K562 (cell line): ENCODE data around the gene OCSTAMP. TPM values are rescaled to one million over a fixed set of nuclear protein-coding genes. Genes with fewer than 3 reads are reported as not detected.

Experiments used
- ATAC-seq: fragments of 200-7000 bp; cut with Tn5 transposase; 3 replicates; pipeline ENCODE4 v1.9.1; 2020; ENCODE audit warnings: moderate library complexity
- BruUV-seq: library from RNA; stranded (reverse); fragments of 400-500 nt; replicated peaks from 2 replicates; lab custom pipeline; 2021; lab: Mats Ljungman, UMichigan
- CTCF ChIA-PET: fragments of 300-600 bp; formaldehyde crosslinking; extraction: SDS; loops from one replicate; lab custom pipeline; 2021; ENCODE audit warnings: low intra/inter-chr PET ratio; lab: Yijun Ruan, JAX
- POLR2A ChIA-PET: fragments of 300-600, 350-650 bp; sonication (Branson Sonifier 250); formaldehyde crosslinking; extraction: SDS; loops from one replicate; lab custom pipeline; 2021; ENCODE audit warnings: antibody characterized with exemption, inconsistent platforms; lab: Yijun Ruan, JAX
- DNase-seq, 4 experiments: peaks; one replicate each; pipeline versions ENCODE4 v3.0.0 to v3.0.0-alpha.2; 2011 to 2018; ENCODE audit warnings: low spot score in 3 of 4, mixed read lengths in 3 of 4; ENCODE audit errors: extremely low read depth in 1 of 4
- FAIRE-seq: peaks from 2 replicates; lab custom pipeline; 2011; peaks lifted over from hg19 to GRCh38; lab: Jason Lieb, UNC
- H2AFZ ChIP-seq: 2 replicates; pipeline ENCODE4 v1.6.0; 2011; ENCODE audit warnings: low read depth, low read length, control low read depth, inconsistent platforms
- H3K27ac ChIP-seq: fragments of 200-600 bp; 3 replicates; pipeline ENCODE4 v1.8.0; 2011; ENCODE audit warnings: low read depth, mild to moderate bottlenecking, control low read depth, inconsistent platforms, low read length, moderate library complexity, mixed read lengths; ENCODE audit errors: extremely low read depth
- H3K27me3 ChIP-seq, 2 experiments: fragments of 300-600 bp in 1 of 2; 2 replicates in 1 of 2; 3 replicates in 1 of 2; pipeline versions ENCODE4 v1.6.0 to v1.8.0; 2011; ENCODE audit warnings: inconsistent platforms in 2 of 2, low read length in 2 of 2, mild to moderate bottlenecking in 1 of 2, mixed read lengths in 1 of 2, moderate library complexity in 1 of 2; ENCODE audit not compliant: control insufficient read depth in 2 of 2, insufficient read depth in 2 of 2
- H3K36me3 ChIP-seq: fragments of 300-600 bp; 3 replicates; pipeline ENCODE4 v1.8.0; 2011; ENCODE audit warnings: mild to moderate bottlenecking, low read length, inconsistent platforms; ENCODE audit not compliant: control insufficient read depth, insufficient read depth
- H3K4me1 ChIP-seq, 2 experiments: fragments of 200-600 bp in 1 of 2; replicated peaks in 1 of 2; 2 replicates in 1 of 2; 3 replicates in 1 of 2; pipeline versions ENCODE4 v1.5.1 to v1.8.0; 2011; ENCODE audit warnings: inconsistent platforms in 2 of 2, low read length in 2 of 2, mild to moderate bottlenecking in 1 of 2, mixed read lengths in 1 of 2, moderate library complexity in 1 of 2; ENCODE audit not compliant: control insufficient read depth in 2 of 2, insufficient read depth in 2 of 2
- H3K4me2 ChIP-seq: 2 replicates; pipeline ENCODE4 v1.6.1; 2011; ENCODE audit warnings: low read length, control low read depth, inconsistent platforms, mixed read lengths; ENCODE audit not compliant: insufficient read depth
- H3K4me3 ChIP-seq: fragments of 200-600 bp; sonication (generic), shearing (Covaris generic); 2 replicates; pipeline ENCODE4 v1.5.1; 2016; ENCODE audit warnings: control low read depth, inconsistent platforms
- H3K79me2 ChIP-seq: fragments of 200-600 bp; 3 replicates; pipeline ENCODE4 v1.8.0; 2011; ENCODE audit warnings: low read length, inconsistent platforms; ENCODE audit not compliant: control insufficient read depth, insufficient read depth
- H3K9ac ChIP-seq, 2 experiments: 2 replicates each; pipeline versions ENCODE4 v1.6.0 to v1.6.1; 2011; ENCODE audit warnings: low read depth in 2 of 2, low read length in 2 of 2, control low read depth in 1 of 2, inconsistent platforms in 1 of 2, mild to moderate bottlenecking in 1 of 2, mixed read lengths in 1 of 2; ENCODE audit not compliant: insufficient read depth in 1 of 2
- H3K9me1 ChIP-seq: one replicate; pipeline ENCODE4 v1.6.0; 2011; ENCODE audit warnings: inconsistent platforms, mild to moderate bottlenecking, low read length, moderate library complexity; ENCODE audit not compliant: control insufficient read depth, insufficient read depth
- H3K9me3 ChIP-seq: replicated peaks from 2 replicates; pipeline ENCODE4 v1.5.1; 2011; ENCODE audit warnings: low read depth, low read length, inconsistent platforms; ENCODE audit not compliant: control insufficient read depth, insufficient read depth
- H4K20me1 ChIP-seq: replicated peaks from 2 replicates; pipeline ENCODE4 v1.6.1; 2011; ENCODE audit warnings: low read length, inconsistent platforms, mixed read lengths; ENCODE audit not compliant: control insufficient read depth, insufficient read depth
- PCBP1 ChIP-seq: fragments of 200-400 bp; formaldehyde crosslinking; IDR thresholded peaks from 2 replicates; pipeline ENCODE4 v1.6.1; 2018; ENCODE audit warnings: mild to moderate bottlenecking, low read depth, low read length; ENCODE audit not compliant: poor library complexity, severe bottlenecking
- PTBP1 ChIP-seq: fragments of 200-400 bp; formaldehyde crosslinking; IDR thresholded peaks from 2 replicates; pipeline ENCODE4 v1.6.1; 2017; ENCODE audit warnings: low read depth, low read length
- RUNX1 ChIP-seq: sonication (generic); IDR thresholded peaks from 2 replicates; pipeline ENCODE4 v1.6.1; 2016; ENCODE audit warnings: antibody characterized with exemption, low read depth
- SLC30A9 ChIP-seq: fragments of 250-450 bp; sonication (Bioruptor Pico); IDR thresholded peaks from 2 replicates; pipeline ENCODE4 v1.8.0; 2022; ENCODE audit warnings: mild to moderate bottlenecking, moderate library complexity
- ZC3H11A ChIP-seq: IDR thresholded peaks from 2 replicates; pipeline ENCODE4 v1.6.1; 2012; ENCODE audit warnings: low read depth, low read length, improper control_type of control experiment
- ZNF197 ChIP-seq: fragments of 200-800 bp; sonication (Bioruptor generic); IDR thresholded peaks from 2 replicates; pipeline ENCODE4 v1.6.1; 2016; ENCODE audit warnings: low read depth, missing genetic modification characterization, missing compliant biosample characterization
- WGBS: fragments of 100-300 bp; shearing (Covaris generic); methylation state at CpG from one replicate; pipeline ENCODE4 v1.1.6; 2016; ENCODE audit warnings: low coverage, mixed read lengths; ENCODE audit not compliant: insufficient coverage; ENCODE audit errors: missing lambda C conversion rate; 5-methylcytosine and 5-hydroxymethylcytosine counted together
- in situ Hi-C: fragments of 300-500 bp; cut with MboI; formaldehyde crosslinking; loops from 4 replicates; pipeline ENCODE4 v1.15.0; 2018; ENCODE audit warnings: inconsistent platforms, mixed read lengths
- intact Hi-C: fragments of 100-400 bp; cut with micrococcal nuclease; formaldehyde crosslinking; loops from 2 replicates; pipeline ENCODE4 v1.14.2; 2022
- polyA plus RNA-seq, 8 experiments: library from polyadenylated mRNA; depleted of rRNA in 4 of 8; stranded (reverse) in 5 of 8; unstranded in 3 of 8; fragments of >200 nt; fragmentation: Nextera tagmentation in 2 of 8; fragmentation: Illumina TruSeq in 1 of 8; extraction: Ambion mirVana in 2 of 8; extraction: Trizol in 1 of 8; gene quantifications; 2 replicates each; pipeline versions ENCODE4 v1.2.1 to v1.2.3, GENCODE V29; 2011 to 2014; ENCODE audit warnings: inconsistent platforms in 1 of 8, missing spikeins in 1 of 8
- total RNA-seq, 7 experiments: library from RNA; depleted of rRNA in 6 of 7; stranded (reverse); fragments of >200 nt in 6 of 7; fragmentation: Illumina TruSeq in 2 of 7; extraction: Trizol in 2 of 7; gene quantifications; 2 replicates each; pipeline versions ENCODE4 v1.2.1 to v1.2.3, GENCODE V29; 2011 to 2021; ENCODE audit warnings: low replicate concordance in 1 of 7
- TF ChIP-seq, protein P1 (sequence below): fragments of 250-450 bp; sonication (Bioruptor Pico); IDR thresholded peaks from 2 replicates; pipeline ENCODE4 v1.5.1; 2021; ENCODE audit warnings: mild to moderate bottlenecking
- TF ChIP-seq, protein P2 (sequence below): fragments of 250-450 bp; sonication (Bioruptor Pico); IDR thresholded peaks from 2 replicates; pipeline ENCODE4 v1.4.0; 2020

OCSTAMP gene
- total and polyA plus RNA-seq, 9 of the 15 experiments (the other 6 are each of a cell fraction or from before 2014, with no cell fraction given), result not detected

DNA sequence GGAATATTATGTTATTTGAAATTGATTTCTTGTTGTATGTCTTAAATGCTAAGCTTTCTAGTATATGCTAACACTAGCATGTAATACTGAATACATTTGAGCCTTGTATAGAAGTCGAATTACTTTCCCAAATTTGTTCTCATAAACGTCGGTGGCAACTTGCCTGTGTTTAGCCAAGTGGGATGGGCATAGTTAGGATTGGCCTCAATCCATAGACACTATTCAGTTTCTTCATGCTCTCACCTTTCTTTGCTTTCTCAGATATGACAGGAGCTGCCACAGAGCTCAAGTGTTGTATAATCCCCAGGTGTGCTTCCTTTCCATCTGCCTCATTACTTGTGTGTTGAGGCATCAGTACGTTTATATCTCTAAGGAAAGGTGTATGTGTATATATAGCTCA lies 56.4 kb downstream of the OCSTAMP start (continued):
- TF ChIP-seq, protein P1, sequence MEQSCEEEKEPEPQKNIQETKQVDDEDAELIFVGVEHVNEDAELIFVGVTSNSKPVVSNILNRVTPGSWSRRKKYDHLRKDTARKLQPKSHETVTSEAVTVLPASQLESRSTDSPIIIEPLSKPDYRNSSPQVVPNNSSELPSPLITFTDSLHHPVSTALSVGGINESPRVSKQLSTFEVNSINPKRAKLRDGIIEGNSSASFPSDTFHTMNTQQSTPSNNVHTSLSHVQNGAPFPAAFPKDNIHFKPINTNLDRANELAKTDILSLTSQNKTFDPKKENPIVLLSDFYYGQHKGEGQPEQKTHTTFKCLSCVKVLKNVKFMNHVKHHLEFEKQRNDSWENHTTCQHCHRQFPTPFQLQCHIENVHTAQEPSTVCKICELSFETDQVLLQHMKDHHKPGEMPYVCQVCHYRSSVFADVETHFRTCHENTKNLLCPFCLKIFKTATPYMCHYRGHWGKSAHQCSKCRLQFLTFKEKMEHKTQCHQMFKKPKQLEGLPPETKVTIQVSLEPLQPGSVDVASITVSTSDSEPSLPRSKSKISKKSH (CRISPR knock-in tag), result no peak
- TF ChIP-seq SLC30A9 (CRISPR knock-in tag) (no peak), PCBP1 (no peak), RUNX1 (no peak), ZNF197 (CRISPR knock-in tag) (no peak), ZC3H11A (no peak), PTBP1 (no peak)
- TF ChIP-seq, all 486 proteins: peak for 0

DNA sequence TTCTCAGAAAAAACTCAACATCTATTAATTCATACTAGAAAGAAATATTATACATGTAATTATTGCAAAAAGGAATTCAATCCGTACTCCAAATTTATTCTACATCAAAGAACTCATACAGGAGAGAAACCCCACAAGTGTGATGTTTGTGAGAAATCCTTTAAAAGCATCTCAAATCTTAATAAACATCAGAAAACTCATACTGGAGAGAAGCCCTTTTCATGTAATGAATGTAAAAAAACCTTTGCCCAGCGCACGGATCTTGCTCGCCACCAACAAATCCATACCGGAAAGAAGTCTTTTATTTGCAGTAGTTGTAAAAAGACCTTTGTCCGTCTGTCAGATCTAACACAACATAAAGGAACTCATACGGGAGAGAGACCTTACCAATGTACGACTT lies 59.1 kb downstream of the OCSTAMP start:
- no peaks in the 10 kb centered on the region for H3K79me2 ChIP-seq
- peaks cover 3 to 7% of the 10 kb centered on the region in 2 experiments; a peak in 4 of 5 replicates for H3K27me3 ChIP-seq
- intact Hi-C loops, result no loop called here
- no peak for FAIRE-seq
- 2% methylated on average over 8 of the region's 8 CpGs for WGBS
- H3K4me3 ChIP-seq, result no peak overlapping the region
- no peak overlapping the region for H3K9ac ChIP-seq
- H2AFZ ChIP-seq, result no peak overlapping the region
- POLR2A ChIA-PET, result no interaction called here
- no TSS peak for BruUV-seq
- no peak overlapping the region for H3K4me2 ChIP-seq
- H3K4me1 ChIP-seq, result no peaks in the 10 kb centered on the region
- no peaks in the 10 kb centered on the region for H3K9me1 ChIP-seq
- CTCF ChIA-PET, result no interaction called here
- H3K9me3 ChIP-seq, result no peaks in the 10 kb centered on the region
- no peak overlapping the region for H3K27ac ChIP-seq
- TF ChIP-seq, protein P2, sequence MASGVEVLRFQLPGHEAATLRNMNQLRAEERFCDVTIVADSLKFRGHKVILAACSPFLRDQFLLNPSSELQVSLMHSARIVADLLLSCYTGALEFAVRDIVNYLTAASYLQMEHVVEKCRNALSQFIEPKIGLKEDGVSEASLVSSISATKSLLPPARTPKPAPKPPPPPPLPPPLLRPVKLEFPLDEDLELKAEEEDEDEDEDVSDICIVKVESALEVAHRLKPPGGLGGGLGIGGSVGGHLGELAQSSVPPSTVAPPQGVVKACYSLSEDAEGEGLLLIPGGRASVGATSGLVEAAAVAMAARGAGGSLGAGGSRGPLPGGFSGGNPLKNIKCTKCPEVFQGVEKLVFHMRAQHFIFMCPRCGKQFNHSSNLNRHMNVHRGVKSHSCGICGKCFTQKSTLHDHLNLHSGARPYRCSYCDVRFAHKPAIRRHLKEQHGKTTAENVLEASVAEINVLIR, result no peak
- ATAC-seq, result no peak
- no peak for DNase-seq
- in situ Hi-C loops, result no loop called here
- H3K36me3 ChIP-seq, result no peaks in the 10 kb centered on the region
- H4K20me1 ChIP-seq, result no peaks in the 10 kb centered on the region

Other genes starting within 250 kb of the OCSTAMP start
- not detected in 2 replicates for gene CDH22, start 242.2 kb downstream of the OCSTAMP start, total RNA-seq (2014; rRNA removed)
- not detected in 2 replicates for gene CDH22, start 242.2 kb downstream of the OCSTAMP start, total RNA-seq (2014; rRNA removed; fragmentation: Illumina TruSeq; extraction: Trizol)
- not detected in 2 replicates for gene CDH22, start 242.2 kb downstream of the OCSTAMP start, total RNA-seq (2015; rRNA removed; fragmentation: Illumina TruSeq; extraction: Trizol)
- 0.07 TPM in 1 of 2 replicates, not detected in the other for gene CDH22, start 242.2 kb downstream of the OCSTAMP start, total RNA-seq (2021)
- not detected in 2 replicates for gene CDH22, start 242.2 kb downstream of the OCSTAMP start, polyA plus RNA-seq (2011; rRNA removed)
- not detected in 2 replicates for gene CDH22, start 242.2 kb downstream of the OCSTAMP start, polyA plus RNA-seq (2014; fragmentation: Illumina TruSeq; extraction: Trizol)
- not detected for gene CDH22, start 242.2 kb downstream of the OCSTAMP start, polyA plus RNA-seq (2014; fragmentation: Nextera tagmentation; extraction: Ambion mirVana)
- 0.08 TPM in 1 of 2 replicates, not detected in the other for gene CDH22, start 242.2 kb downstream of the OCSTAMP start, polyA plus RNA-seq (2014; rRNA removed)
- 7.5 and 10.5 TPM in 2 replicates for gene ELMO2, start 144.0 kb downstream of the OCSTAMP start, total RNA-seq (2014; rRNA removed)
- 10.2 and 10.6 TPM in 2 replicates for gene ELMO2, start 144.0 kb downstream of the OCSTAMP start, total RNA-seq (2014; rRNA removed; fragmentation: Illumina TruSeq; extraction: Trizol)
- 14.3 and 16.8 TPM in 2 replicates for gene ELMO2, start 144.0 kb downstream of the OCSTAMP start, total RNA-seq (2015; rRNA removed; fragmentation: Illumina TruSeq; extraction: Trizol)
- gene ELMO2, start 144.0 kb downstream of the OCSTAMP start, total RNA-seq (2021), result 16.5 and 19.6 TPM in 2 replicates
- 16.4 and 17.6 TPM in 2 replicates for gene ELMO2, start 144.0 kb downstream of the OCSTAMP start, polyA plus RNA-seq (2011; rRNA removed)
- gene ELMO2, start 144.0 kb downstream of the OCSTAMP start, polyA plus RNA-seq (2014; fragmentation: Illumina TruSeq; extraction: Trizol), result 16.4 and 21.5 TPM in 2 replicates
- gene ELMO2, start 144.0 kb downstream of the OCSTAMP start, polyA plus RNA-seq (2014; fragmentation: Nextera tagmentation; extraction: Ambion mirVana), result 10 to 100 TPM in 1 of 2 experiments, 1 to 10 TPM in 1; 8.8 to 15.9 TPM
- 12.2 and 14.8 TPM in 2 replicates for gene ELMO2, start 144.0 kb downstream of the OCSTAMP start, polyA plus RNA-seq (2014; rRNA removed)
- gene ZNF334, start 37.1 kb downstream of the OCSTAMP start, total RNA-seq (2014; rRNA removed), result 0.12 and 0.27 TPM in 2 replicates
- 0.22 and 0.29 TPM in 2 replicates for gene ZNF334, start 37.1 kb downstream of the OCSTAMP start, total RNA-seq (2014; rRNA removed; fragmentation: Illumina TruSeq; extraction: Trizol)
- 0.22 and 0.23 TPM in 2 replicates for gene ZNF334, start 37.1 kb downstream of the OCSTAMP start, total RNA-seq (2015; rRNA removed; fragmentation: Illumina TruSeq; extraction: Trizol)
- 0.24 and 0.34 TPM in 2 replicates for gene ZNF334, start 37.1 kb downstream of the OCSTAMP start, total RNA-seq (2021)
- gene ZNF334, start 37.1 kb downstream of the OCSTAMP start, polyA plus RNA-seq (2011; rRNA removed), result 0.05 and 0.06 TPM in 2 replicates
- 0.21 TPM in 2 replicates for gene ZNF334, start 37.1 kb downstream of the OCSTAMP start, polyA plus RNA-seq (2014; fragmentation: Illumina TruSeq; extraction: Trizol)
- gene ZNF334, start 37.1 kb downstream of the OCSTAMP start, polyA plus RNA-seq (2014; fragmentation: Nextera tagmentation; extraction: Ambion mirVana), result under 1 TPM in 1 of 2 experiments, not detected in 1; 0.08 TPM
- 0.19 and 0.21 TPM in 2 replicates for gene ZNF334, start 37.1 kb downstream of the OCSTAMP start, polyA plus RNA-seq (2014; rRNA removed)
- 9.9 and 10.0 TPM in 2 replicates for gene SLC13A3, start 100.8 kb upstream of the OCSTAMP start, total RNA-seq (2014; rRNA removed)
- 8.5 and 8.8 TPM in 2 replicates for gene SLC13A3, start 100.8 kb upstream of the OCSTAMP start, total RNA-seq (2014; rRNA removed; fragmentation: Illumina TruSeq; extraction: Trizol)
- gene SLC13A3, start 100.8 kb upstream of the OCSTAMP start, total RNA-seq (2015; rRNA removed; fragmentation: Illumina TruSeq; extraction: Trizol), result 6.4 and 7.1 TPM in 2 replicates
- 14.9 and 16.4 TPM in 2 replicates for gene SLC13A3, start 100.8 kb upstream of the OCSTAMP start, total RNA-seq (2021)
- 8.5 and 11.2 TPM in 2 replicates for gene SLC13A3, start 100.8 kb upstream of the OCSTAMP start, polyA plus RNA-seq (2011; rRNA removed)
- 15.0 and 15.7 TPM in 2 replicates for gene SLC13A3, start 100.8 kb upstream of the OCSTAMP start, polyA plus RNA-seq (2014; fragmentation: Illumina TruSeq; extraction: Trizol)
- 1 to 10 TPM; 5.5 to 7.3 TPM for gene SLC13A3, start 100.8 kb upstream of the OCSTAMP start, polyA plus RNA-seq (2014; fragmentation: Nextera tagmentation; extraction: Ambion mirVana)
- gene SLC13A3, start 100.8 kb upstream of the OCSTAMP start, polyA plus RNA-seq (2014; rRNA removed), result 7.9 and 9.1 TPM in 2 replicates
- gene TP53RK, start 138.8 kb upstream of the OCSTAMP start, total RNA-seq (2014; rRNA removed), result 35.1 and 43.5 TPM in 2 replicates
- gene TP53RK, start 138.8 kb upstream of the OCSTAMP start, total RNA-seq (2014; rRNA removed; fragmentation: Illumina TruSeq; extraction: Trizol), result 17.2 and 18.4 TPM in 2 replicates
- 16.7 and 18.0 TPM in 2 replicates for gene TP53RK, start 138.8 kb upstream of the OCSTAMP start, total RNA-seq (2015; rRNA removed; fragmentation: Illumina TruSeq; extraction: Trizol)
- 12.9 and 16.4 TPM in 2 replicates for gene TP53RK, start 138.8 kb upstream of the OCSTAMP start, total RNA-seq (2021)
- gene TP53RK, start 138.8 kb upstream of the OCSTAMP start, polyA plus RNA-seq (2011; rRNA removed), result 14.4 and 18.3 TPM in 2 replicates
- gene TP53RK, start 138.8 kb upstream of the OCSTAMP start, polyA plus RNA-seq (2014; fragmentation: Illumina TruSeq; extraction: Trizol), result 10.7 and 13.2 TPM in 2 replicates
- gene TP53RK, start 138.8 kb upstream of the OCSTAMP start, polyA plus RNA-seq (2014; fragmentation: Nextera tagmentation; extraction: Ambion mirVana), result 1 to 10 TPM; 2.9 to 4.2 TPM
- 18.5 and 24.8 TPM in 2 replicates for gene TP53RK, start 138.8 kb upstream of the OCSTAMP start, polyA plus RNA-seq (2014; rRNA removed)
- 0.86 and 1.8 TPM in 2 replicates for gene SLC2A10, start 159.0 kb upstream of the OCSTAMP start, total RNA-seq (2014; rRNA removed)
- 0.06 and 0.07 TPM in 2 replicates for gene SLC2A10, start 159.0 kb upstream of the OCSTAMP start, total RNA-seq (2014; rRNA removed; fragmentation: Illumina TruSeq; extraction: Trizol)
- gene SLC2A10, start 159.0 kb upstream of the OCSTAMP start, total RNA-seq (2015; rRNA removed; fragmentation: Illumina TruSeq; extraction: Trizol), result 0.22 and 0.57 TPM in 2 replicates
- 0.16 and 0.58 TPM in 2 replicates for gene SLC2A10, start 159.0 kb upstream of the OCSTAMP start, total RNA-seq (2021)
- gene SLC2A10, start 159.0 kb upstream of the OCSTAMP start, polyA plus RNA-seq (2011; rRNA removed), result 0.10 and 0.38 TPM in 2 replicates
- gene SLC2A10, start 159.0 kb upstream of the OCSTAMP start, polyA plus RNA-seq (2014; fragmentation: Illumina TruSeq; extraction: Trizol), result 0.12 and 0.14 TPM in 2 replicates
- gene SLC2A10, start 159.0 kb upstream of the OCSTAMP start, polyA plus RNA-seq (2014; fragmentation: Nextera tagmentation; extraction: Ambion mirVana), result under 1 TPM; 0.01 to 0.08 TPM
- 0.04 and 0.11 TPM in 2 replicates for gene SLC2A10, start 159.0 kb upstream of the OCSTAMP start, polyA plus RNA-seq (2014; rRNA removed)